HG02623 (cell line): ENCODE results near the gene TRMT112.

Source experiments
- ATAC-seq: cut with Tn5 transposase; IDR thresholded peaks from one replicate; pipeline ENCODE4 v1.9.1; 2021; ENCODE audit warnings: moderate library complexity; ENCODE audit not compliant: unreplicated experiment

TRMT112 gene

GRCh38 chr11:64317325-64317960 lies at the start of gene TRMT112:
TRMT112 (minus strand) TSS chr11:64317559; CDS start chr11:64317526, 33 bp downstream.
- ATAC-seq = peak; percentile 62

GRCh38 chr11:64366751-64367150 lies 49.4 kb upstream of the TRMT112 start:
- no peak for ATAC-seq

- ATAC-seq = no peak
Measured at GRCh38 chr11:64364911-64365310, 47.6 kb upstream of the TRMT112 start.

GRCh38 chr11:64364435-64364834 lies 47.1 kb upstream of the TRMT112 start:
- ATAC-seq = no peak

- no peak for ATAC-seq
Measured at GRCh38 chr11:64362339-64362738, 45.0 kb upstream of the TRMT112 start.

GRCh38 chr11:64361659-64362058 lies 44.3 kb upstream of the TRMT112 start:
- ATAC-seq = no peak

GRCh38 chr11:64360448-64360921 lies 43.1 kb upstream of the TRMT112 start:
- ATAC-seq = no peak

- ATAC-seq = no peak
Measured at GRCh38 chr11:64359712-64360445, 42.5 kb upstream of the TRMT112 start.

GRCh38 chr11:64358907-64359711 lies 41.8 kb upstream of the TRMT112 start, which contains the start of gene RPS6KA4:
RPS6KA4 (plus strand) TSS chr11:64359162; CDS start chr11:64359236, 74 bp downstream.
- ATAC-seq = no peak

GRCh38 chr11:64358536-64358906 lies 41.2 kb upstream of the TRMT112 start:
- no peak for ATAC-seq

- ATAC-seq = no peak
Measured at GRCh38 chr11:64357904-64358535, 40.7 kb upstream of the TRMT112 start.

GRCh38 chr11:64357446-64357845 lies 40.1 kb upstream of the TRMT112 start:
- no peak for ATAC-seq

- ATAC-seq = no peak
Measured at GRCh38 chr11:64356498-64357411, 39.4 kb upstream of the TRMT112 start.

- ATAC-seq = no peak
Measured at GRCh38 chr11:64355078-64355940, 38.0 kb upstream of the TRMT112 start.

GRCh38 chr11:64353715-64354506 lies 36.6 kb upstream of the TRMT112 start:
- no peak for ATAC-seq

GRCh38 chr11:64352995-64353714 lies 35.8 kb upstream of the TRMT112 start:
- ATAC-seq = no peak
